SK-N-MC (cell line): Measurements from ENCODE around the gene TMEM184B.

Source experiments
- DNase-seq: peaks from one replicate; pipeline ENCODE4 v3.0.0-alpha.2; 2011; ENCODE audit warnings: low read depth, low spot score
- H3K27ac ChIP-seq: fragments of 200-600 bp; sonication (generic); 2 replicates; pipeline ENCODE4 v1.5.1; 2016; ENCODE audit warnings: mixed run types
- H3K36me3 ChIP-seq: fragments of 200-600 bp; sonication (generic); 2 replicates; pipeline ENCODE4 v1.6.1; 2017; ENCODE audit warnings: antibody characterized with exemption, low read length, mixed read lengths; ENCODE audit not compliant: insufficient read depth
- H3K4me3 ChIP-seq: fragments of 200-600 bp; sonication (generic); 2 replicates; pipeline ENCODE4 v1.5.1; 2016
- H3K9ac ChIP-seq: fragments of 200-600 bp; sonication (generic); 2 replicates; pipeline ENCODE4 v1.8.0; 2017; ENCODE audit warnings: mixed run types, mixed read lengths; ENCODE audit not compliant: insufficient read length
- H3K9me3 ChIP-seq: fragments of 200-600 bp; sonication (generic); 2 replicates; pipeline ENCODE4 v1.6.1; 2017; ENCODE audit warnings: low read depth, mild to moderate bottlenecking, antibody characterized with exemption, low read length, moderate library complexity, mixed read lengths
- EZH2 ChIP-seq: fragments of 200-600 bp; sonication (generic); IDR thresholded peaks from one replicate; pipeline ENCODE4 v1.6.1; 2017; ENCODE audit warnings: antibody characterized with exemption
- FOXP2 ChIP-seq: optimal IDR thresholded peaks from 2 replicates; pipeline ENCODE3; 2011; ENCODE audit warnings: mild to moderate bottlenecking, moderate library complexity; ENCODE audit not compliant: insufficient read depth; ENCODE audit errors: extremely low read length, control extremely low read depth
- POLR2AphosphoS5 ChIP-seq: IDR thresholded peaks from 2 replicates; pipeline ENCODE4 v1.6.1; 2012; ENCODE audit warnings: mild to moderate bottlenecking, low read depth, low read length, borderline replicate concordance

The TMEM184B gene

GRCh38 chr22:38262051-38262795 is 10.6 kb downstream of the TMEM184B start:
- no peaks in the 10 kb centered on the region for H3K9me3 ChIP-seq
- no peak for TF ChIP-seq FOXP2
- no peak for TF ChIP-seq EZH2
- no peak for TF ChIP-seq POLR2AphosphoS5
- H3K9ac ChIP-seq, result no peak overlapping the region
- no peak overlapping the region for H3K4me3 ChIP-seq
- H3K27ac ChIP-seq, result no peak overlapping the region
- no peak for DNase-seq
- peaks cover 3% of the 10 kb centered on the region; the same call in 1 of the 2 replicates for H3K36me3 ChIP-seq

GRCh38 chr22:38260761-38261681 is 11.8 kb downstream of the TMEM184B start:
- H3K36me3 ChIP-seq, result peaks cover 3% of the 10 kb centered on the region; the same call in 1 of the 2 replicates
- no peak overlapping the region for H3K9ac ChIP-seq
- H3K4me3 ChIP-seq, result no peak overlapping the region
- no peak for TF ChIP-seq EZH2
- no peak for TF ChIP-seq FOXP2
- TF ChIP-seq POLR2AphosphoS5, result no peak
- no peak overlapping the region for H3K27ac ChIP-seq
- H3K9me3 ChIP-seq, result no peaks in the 10 kb centered on the region
- DNase-seq, result no peak

- H3K27ac ChIP-seq, result no peak overlapping the region
- TF ChIP-seq FOXP2 (no peak), EZH2 (no peak), POLR2AphosphoS5 (no peak)
- H3K9ac ChIP-seq, result no peak overlapping the region
Measured at GRCh38 chr22:38259370-38259769, 13.4 kb downstream of the TMEM184B start.

GRCh38 chr22:38258895-38259294 is 13.9 kb downstream of the TMEM184B start:
- Histone ChIP-seq H3K4me3 (no peak overlapping the region), H3K9me3 (no peaks in the 10 kb centered on the region), H3K9ac (no peak overlapping the region), H3K27ac (no peak overlapping the region), H3K36me3 (no peaks in the 10 kb centered on the region; the same call in 1 of the 2 replicates)
- DNase-seq, result no peak
- TF ChIP-seq EZH2, result no peak
- TF ChIP-seq POLR2AphosphoS5, result no peak
- TF ChIP-seq FOXP2, result no peak

More at GRCh38 chr22:38259370-38259769, 13.4 kb downstream of the TMEM184B start:
- DNase-seq, result no peak
- Histone ChIP-seq H3K9me3 (no peaks in the 10 kb centered on the region), H3K36me3 (peaks cover under 1% of the 10 kb centered on the region; the same call in 1 of the 2 replicates), H3K4me3 (no peak overlapping the region)

GRCh38 chr22:38257650-38258250 is 15.1 kb downstream of the TMEM184B start:
- H3K9me3 ChIP-seq, result no peaks in the 10 kb centered on the region
- H3K27ac ChIP-seq, result no peak overlapping the region
- H3K4me3 ChIP-seq, result no peak overlapping the region
- no peak for DNase-seq
- TF ChIP-seq EZH2 (no peak), POLR2AphosphoS5 (no peak), FOXP2 (no peak)
- H3K36me3 ChIP-seq, result no peaks in the 10 kb centered on the region
- no peak overlapping the region for H3K9ac ChIP-seq

GRCh38 chr22:38257181-38257580 is 15.6 kb downstream of the TMEM184B start:
- H3K9me3 ChIP-seq, result no peaks in the 10 kb centered on the region
- no peak overlapping the region for H3K4me3 ChIP-seq
- H3K27ac ChIP-seq, result no peak overlapping the region
- DNase-seq, result no peak
- TF ChIP-seq FOXP2 (no peak), POLR2AphosphoS5 (no peak), EZH2 (no peak)
- H3K36me3 ChIP-seq, result no peaks in the 10 kb centered on the region
- H3K9ac ChIP-seq, result no peak overlapping the region

- H3K36me3 ChIP-seq, result no peaks in the 10 kb centered on the region
- no peak overlapping the region for H3K9ac ChIP-seq
- TF ChIP-seq EZH2 (no peak), POLR2AphosphoS5 (no peak), FOXP2 (no peak)
- no peaks in the 10 kb centered on the region for H3K9me3 ChIP-seq
- no peak for DNase-seq
- no peak overlapping the region for H3K4me3 ChIP-seq
- H3K27ac ChIP-seq, result no peak overlapping the region
Measured at GRCh38 chr22:38255697-38256096, 17.1 kb downstream of the TMEM184B start.

- H3K27ac ChIP-seq, result no peak overlapping the region
- H3K9me3 ChIP-seq, result no peaks in the 10 kb centered on the region
- no peaks in the 10 kb centered on the region; the same call in 1 of the 2 replicates for H3K36me3 ChIP-seq
- no peak overlapping the region for H3K9ac ChIP-seq
- H3K4me3 ChIP-seq, result no peak overlapping the region
- no peak for DNase-seq
- TF ChIP-seq EZH2 (no peak), POLR2AphosphoS5 (no peak), FOXP2 (no peak)
Measured at GRCh38 chr22:38251341-38251692, 21.5 kb downstream of the TMEM184B start.
